GM19193 (cell line): ENCODE data around the gene RCOR1.

Experiments
- POLR2A ChIP-seq: IDR thresholded peaks from 4 replicates; pipeline ENCODE4 v1.6.1; 2011; ENCODE audit not compliant: insufficient read depth, insufficient read length; ENCODE audit errors: extremely low read depth

RCOR1 gene

DNA sequence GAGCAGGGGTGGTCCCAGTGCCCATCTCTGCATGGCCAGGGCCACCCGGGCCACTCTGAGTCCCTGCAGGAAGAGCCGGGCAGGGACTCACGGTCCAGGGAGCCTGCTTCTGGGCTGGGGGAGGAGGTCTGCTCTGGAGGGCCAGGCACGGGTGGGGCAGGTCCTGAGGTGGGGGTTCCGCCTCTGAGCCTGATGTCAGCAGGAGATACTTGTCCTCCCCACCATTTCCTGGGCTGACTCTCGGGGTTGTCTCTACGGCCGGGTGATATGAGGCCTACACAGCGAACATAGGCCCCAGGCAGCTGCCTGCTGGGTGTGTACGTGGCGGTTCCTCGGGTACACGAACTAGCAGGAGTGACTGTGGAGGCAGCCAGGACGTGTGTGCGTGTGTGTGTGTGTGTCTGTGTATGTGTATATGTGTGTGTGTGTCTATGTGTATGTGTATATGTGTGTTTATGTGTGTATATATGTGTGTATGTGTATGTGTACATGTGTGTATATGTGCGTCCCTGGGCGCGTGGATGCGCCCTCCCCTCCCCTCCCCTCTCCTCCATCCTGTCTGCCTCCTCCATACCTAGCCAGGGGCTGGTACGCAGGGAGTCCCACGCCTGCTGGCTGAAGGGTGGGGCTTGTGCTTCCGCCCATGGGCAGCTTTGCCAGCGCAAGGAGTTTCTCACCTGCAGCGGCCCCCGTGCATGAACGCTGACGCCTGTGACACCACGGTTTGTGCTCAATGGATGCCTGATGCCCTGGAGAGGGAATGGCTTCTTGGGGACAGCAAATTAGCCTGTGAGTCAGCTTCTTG, 154.4 kb downstream of the RCOR1 start:
- TF ChIP-seq POLR2A = no peak

DNA sequence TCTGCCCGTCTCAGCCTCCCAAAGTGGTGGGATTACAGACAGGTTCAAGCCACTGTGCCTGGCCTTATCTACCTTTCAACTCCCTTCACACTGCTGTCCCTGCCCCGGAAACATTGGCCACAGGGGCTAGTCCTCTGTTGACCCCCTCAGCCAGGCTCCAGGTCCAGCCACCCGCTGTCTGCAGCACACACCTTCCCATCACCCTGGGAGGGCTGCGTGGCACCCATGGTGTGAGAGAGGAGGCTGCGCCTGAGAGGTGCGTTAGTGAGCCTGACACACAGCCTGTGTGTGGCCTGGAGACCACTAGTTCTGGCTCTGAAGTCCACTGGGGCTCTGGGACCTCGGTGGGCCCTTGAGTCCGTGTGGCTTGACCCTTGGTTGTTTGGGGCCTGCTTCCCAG, 156.4 kb downstream of the RCOR1 start:
- TF ChIP-seq POLR2A = no peak

DNA sequence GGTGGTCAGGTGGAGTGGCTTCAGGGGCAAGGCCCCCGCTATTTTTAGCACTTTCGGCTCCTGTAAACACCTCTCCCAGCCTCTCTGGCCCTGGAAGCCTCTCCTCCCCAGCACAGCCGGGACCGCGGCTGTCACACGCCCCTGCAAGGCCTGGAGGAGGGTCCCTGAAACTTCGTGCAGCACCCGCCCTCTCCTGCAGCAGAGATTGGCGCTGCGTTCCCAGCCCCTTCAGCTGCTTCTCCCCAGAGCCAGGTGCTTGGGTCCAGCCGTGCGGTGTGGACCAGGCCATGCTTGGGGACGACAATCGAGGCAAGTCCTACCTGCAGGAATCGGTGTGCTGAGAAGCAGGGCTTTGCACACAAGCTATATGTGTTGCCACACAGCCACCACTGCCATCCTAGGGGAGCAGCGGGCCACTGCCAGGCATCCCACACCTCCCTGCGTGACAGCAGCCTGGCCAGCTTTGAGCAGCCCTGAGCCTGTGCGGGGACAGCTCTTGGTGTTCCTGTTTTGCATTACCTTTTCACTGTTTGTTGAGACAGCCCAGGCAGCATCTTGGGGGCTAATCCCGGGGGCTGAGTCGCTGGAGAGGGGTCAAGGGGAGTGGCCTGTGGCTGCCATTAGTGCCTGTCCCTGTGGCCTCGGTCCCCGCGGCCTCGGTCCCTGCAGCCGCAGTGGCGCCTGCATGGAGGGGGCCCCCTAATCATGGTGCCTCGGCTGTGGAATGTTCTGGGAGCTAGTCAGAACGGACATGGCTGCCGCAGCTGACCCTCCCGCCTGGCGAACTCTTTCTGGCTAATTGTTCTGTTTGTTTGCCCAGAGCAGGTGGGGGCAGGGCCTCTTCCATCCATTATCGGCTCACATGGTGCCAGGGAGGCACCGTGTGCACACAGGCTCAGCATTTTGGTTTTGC, 157.2 kb downstream of the RCOR1 start:
- no peak for TF ChIP-seq POLR2A

DNA sequence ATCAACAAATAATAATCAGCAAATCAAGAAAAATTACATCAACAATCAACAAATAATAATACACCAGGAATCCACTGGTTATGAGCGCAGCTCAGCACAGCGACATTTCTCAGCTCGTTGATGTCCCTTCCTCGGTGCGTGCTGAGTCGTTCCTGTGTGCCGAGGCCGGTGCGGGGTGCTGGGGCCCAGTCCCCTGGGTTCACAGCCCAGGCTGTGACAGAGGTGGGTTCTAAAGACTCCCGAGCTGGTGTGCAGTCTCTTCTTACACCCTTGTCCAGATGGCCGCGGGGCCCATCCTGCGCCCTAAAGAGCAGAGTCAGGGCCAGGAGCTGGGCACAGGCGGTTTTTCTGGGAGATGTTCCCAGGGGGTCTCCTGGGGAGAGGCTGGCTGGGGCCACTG, 157.9 kb downstream of the RCOR1 start:
- no peak for TF ChIP-seq POLR2A

DNA sequence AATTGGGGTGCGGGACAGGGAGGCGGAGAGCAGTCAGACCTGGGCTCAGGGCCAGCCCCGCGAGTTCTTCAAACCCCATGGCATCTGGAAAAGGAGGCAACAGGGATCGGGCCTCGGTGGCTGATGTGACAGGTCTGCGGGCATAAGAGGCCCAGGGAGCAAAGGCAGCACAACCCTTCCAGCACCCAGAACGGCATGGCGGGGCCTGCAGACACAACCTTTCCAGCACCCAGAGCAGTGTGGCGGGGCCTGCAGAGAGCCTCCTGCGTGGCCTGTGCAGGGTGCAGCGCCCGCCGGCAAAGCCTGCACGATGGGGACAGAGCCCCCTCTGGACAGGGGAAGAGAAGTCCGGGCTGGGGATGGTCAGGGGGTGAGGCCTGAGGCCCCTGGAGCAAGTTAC, 158.6 kb downstream of the RCOR1 start:
- no peak for TF ChIP-seq POLR2A

DNA sequence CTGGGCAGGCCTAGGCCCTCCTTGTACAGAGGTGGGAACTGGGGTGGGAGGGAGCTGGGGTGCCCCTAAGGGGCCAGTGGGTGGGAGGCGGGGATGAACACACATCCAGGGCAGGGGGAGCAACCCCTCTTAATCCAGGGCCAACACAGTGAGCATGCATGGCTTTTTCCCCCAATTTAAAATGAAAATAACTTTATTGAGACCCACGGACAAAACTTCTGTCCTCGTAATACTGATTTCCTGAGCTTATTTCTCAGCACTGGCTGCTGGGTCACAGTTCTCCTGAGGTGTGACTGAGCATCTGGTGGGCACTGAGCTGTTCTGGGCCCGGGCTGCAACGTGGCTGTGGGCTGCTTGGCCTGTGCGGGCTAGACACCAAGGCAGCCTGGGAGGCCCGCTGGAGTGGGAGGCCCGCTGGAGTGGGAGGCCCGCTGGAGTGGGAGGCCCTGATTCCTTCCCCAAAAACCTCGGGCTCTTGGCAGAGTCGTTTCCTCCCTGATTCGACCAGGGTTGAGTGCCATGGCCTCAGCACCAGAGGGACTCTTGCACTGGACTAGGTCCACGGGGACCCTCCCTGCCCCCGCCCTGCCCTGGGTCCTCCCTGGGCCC, 159.9 kb downstream of the RCOR1 start:
- TF ChIP-seq POLR2A = no peak

DNA sequence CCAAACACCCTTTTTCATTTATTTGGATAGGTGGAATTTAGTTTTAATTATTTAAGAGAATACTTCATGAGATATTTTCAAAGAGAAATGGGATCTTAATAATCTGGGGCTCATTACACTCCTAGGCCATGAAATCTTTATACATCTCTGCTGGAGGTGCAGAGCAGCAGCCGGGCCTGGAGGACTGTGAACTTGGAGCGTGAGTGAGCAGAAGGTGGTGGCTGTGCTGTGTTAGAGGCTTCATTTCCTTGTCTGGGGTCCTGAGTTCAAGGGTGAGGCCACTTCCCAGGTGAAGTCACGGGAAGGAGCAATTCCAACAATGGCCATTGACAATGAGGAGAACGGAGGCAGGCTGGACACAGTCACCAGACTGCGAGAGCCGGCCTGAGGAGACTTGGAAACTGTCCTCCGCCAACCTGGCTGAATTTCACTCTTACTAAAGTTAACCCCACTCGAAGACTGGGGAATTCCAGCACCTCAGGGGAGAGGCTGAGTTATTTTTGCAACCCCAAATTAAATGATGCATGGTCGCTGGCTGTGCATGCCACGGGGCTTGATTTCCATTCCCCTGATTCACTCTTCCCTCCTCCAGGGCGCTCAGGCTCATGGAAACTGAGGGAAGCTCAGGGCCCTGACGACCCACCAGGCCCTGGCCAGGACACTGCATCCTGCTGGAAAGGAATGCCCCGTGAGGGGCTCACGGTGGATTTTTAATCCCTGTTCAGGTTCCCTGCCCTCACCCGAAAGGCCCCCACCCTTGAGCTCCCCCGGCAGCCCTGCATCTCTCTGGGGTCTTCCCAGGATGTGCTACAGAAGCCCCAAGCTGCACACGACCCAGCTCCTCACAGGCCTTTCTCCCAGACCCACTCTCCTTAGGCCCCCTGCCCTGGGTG, 162.2 kb downstream of the RCOR1 start:
- peak; percentile 38 for TF ChIP-seq POLR2A

DNA sequence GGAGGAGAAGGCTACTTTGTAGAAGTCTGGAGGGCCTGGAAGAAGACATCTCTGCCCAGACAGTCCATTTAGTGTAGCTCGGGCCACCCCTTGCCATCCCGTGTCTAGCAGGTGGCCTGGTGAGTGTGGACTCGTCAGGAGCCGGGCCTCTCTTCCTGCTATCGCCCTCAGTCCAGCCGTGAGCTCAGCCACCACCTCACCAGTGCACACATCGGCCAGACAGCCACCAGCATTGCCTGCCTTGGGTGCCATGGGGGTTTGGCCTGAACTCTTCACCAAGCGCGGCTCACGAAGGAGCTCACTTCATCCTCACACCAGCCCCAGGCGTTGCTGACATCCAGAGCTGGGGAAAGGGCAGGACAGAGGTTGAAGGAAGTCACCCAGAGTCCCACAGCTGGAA, 165.2 kb downstream of the RCOR1 start:
- no peak for TF ChIP-seq POLR2A

DNA sequence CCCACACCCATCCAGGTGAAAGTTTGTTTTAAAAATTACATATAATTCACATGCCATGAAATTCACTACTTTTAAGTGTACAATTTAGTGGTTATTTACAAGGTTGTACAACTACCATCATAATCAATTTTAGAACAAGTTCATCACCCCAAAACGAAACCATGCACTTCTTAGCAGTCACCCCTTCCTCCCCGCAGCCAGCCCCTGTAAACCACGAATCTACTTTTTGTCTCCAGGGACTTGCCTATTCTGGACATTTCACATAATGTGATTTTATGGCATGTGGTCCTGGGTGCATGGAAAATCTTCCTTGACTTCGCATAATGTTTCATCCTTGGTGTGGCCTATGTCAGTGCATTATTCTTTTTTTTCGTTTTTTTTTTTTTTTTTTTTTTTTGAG, 165.6 kb downstream of the RCOR1 start:
- TF ChIP-seq POLR2A = no peak

DNA sequence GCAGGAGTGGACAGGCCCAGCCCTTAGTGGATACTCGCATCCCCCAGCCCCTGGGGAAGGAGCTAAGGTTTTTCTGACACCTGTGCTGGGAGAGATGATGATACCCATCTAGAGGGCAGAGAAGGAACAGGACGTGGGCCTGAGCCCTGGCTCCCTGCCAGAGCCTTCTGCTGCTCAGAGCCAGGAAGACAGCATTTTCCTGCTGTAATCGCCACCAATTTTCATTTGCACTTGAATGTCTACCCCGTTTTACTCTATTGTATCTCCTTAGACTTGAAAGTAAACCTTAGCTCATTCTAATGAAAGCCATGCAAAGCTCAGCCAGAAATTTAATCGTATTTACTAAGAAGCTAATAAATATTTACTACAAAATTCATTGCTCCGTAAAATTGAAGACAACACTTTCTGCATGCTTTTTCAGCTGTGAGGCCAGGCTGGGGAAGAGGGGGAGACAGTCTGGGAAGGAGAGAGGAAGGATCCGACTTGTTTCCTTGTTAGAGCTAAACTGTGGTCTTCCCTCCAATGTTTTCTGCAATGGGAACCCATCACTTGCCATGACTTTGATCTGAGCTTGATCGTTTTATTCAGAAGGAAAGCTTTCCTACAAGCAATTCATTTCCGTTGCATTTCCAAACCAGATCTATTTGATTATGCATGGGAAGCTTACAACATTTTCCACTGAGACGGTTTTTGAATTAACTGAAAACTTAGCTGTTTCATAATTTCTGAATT, 167.2 kb downstream of the RCOR1 start:
- no peak for TF ChIP-seq POLR2A

DNA sequence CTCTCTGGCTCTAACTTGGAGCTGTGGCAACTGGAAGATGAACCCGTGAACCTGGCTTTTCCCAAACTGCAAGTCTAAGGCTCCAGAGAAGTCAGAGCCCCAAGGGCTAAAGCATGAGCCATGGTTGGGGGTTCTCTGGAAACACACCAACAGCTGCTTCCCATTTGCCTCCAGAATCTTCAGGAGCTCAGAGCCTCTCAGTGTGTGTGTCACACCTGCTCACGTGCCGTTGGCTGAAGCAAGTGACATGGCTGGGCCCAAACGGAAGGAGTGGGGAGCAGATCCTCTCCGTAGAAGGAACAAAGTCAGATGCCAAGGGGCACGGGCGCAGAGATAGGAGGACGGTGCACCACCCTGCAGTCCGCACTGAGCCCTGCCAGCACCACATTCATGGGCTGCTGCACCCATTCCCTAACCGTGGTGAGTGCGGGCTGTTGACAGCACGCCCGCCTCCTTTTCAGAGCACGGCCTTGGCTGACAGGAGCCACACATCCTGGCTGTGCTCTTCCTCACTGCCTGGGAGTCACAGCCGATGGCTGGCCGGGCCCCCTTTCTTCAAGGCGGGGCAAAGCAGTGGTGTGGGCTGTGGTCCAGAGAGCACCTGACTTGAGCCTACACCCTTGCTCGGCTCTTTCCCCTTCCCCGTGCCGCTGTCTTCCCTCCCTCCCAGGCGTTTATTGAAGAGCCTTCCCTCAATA, 168.2 kb downstream of the RCOR1 start:
- no peak for TF ChIP-seq POLR2A

DNA sequence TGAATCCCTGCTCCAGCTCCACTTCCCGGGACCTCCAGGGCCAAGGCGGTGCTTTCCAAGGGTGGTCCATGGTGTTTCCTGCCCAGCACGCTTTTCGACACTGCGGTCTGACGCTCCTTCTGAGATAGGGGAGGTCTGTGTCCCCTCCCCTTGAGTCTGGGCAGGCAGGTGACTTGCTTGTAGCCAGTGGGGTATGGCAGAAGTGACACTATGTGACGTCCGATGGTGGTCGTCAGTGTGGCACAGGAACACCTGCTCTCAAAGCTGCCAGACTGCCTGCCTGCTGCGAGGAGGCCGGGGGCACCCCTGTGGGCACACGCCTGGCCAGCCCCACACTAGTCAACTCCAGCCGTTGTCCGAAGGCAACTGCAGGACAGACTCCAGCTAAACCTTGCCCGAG, 168.8 kb downstream of the RCOR1 start:
- no peak for TF ChIP-seq POLR2A

DNA sequence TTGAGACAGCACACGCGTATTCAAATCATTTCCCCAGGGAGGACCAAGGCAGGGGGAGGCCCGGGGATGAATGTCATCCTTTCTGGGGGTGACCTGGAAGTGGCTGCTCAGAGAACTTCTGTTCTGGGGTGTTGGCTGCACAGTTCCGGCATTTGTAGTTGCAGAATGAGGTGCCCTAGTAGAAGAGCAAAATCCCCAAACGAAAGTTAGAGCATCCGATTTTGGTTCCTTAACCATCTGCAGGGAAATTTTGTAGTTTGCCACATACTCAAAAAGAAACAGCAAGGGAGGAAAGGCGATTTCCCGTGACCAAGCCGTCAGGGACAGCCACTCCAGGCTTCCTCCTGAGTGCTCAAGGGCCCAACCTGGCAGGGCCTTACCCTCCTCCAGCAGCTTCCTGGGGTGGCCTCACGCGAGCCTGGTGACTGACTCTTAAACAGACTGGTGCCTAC, 171.8 kb downstream of the RCOR1 start:
- peak; percentile 28 for TF ChIP-seq POLR2A
